Ishikawa (cell line): ENCODE measurements around the gene PYHIN1.

Source experiments
- CEBPB ChIP-seq: IDR thresholded peaks from 2 replicates; pipeline ENCODE4 v1.6.1; 2012
- EP300 ChIP-seq: IDR thresholded peaks from 2 replicates; pipeline ENCODE4 v1.6.1; 2012; ENCODE audit warnings: borderline replicate concordance
- ZBTB7A ChIP-seq: IDR thresholded peaks from 2 replicates; pipeline ENCODE4 v1.6.1; 2012; ENCODE audit warnings: low read depth

- TF ChIP-seq CEBPB (no peak), ZBTB7A (no peak), EP300 (no peak)
These were observed 69.3 kb downstream of the PYHIN1 start for GRCh38 chr1:159000625-159001024.
